DMS114 treated with DMSO at 0.1 percent for 48 hours (cell line): ENCODE data around the gene C11orf24.
"Not testable (repeated sequence)": the region's sequence is repeated elsewhere in the genome, so short reads cannot be mapped to it uniquely, and the experiment has no call there.

Source experiments
- DNase-seq: peaks from one replicate; lab custom pipeline; 2025; ENCODE audit not compliant: unreplicated experiment; lab: John Stamatoyannopoulos, UW

C11orf24 gene

DNA sequence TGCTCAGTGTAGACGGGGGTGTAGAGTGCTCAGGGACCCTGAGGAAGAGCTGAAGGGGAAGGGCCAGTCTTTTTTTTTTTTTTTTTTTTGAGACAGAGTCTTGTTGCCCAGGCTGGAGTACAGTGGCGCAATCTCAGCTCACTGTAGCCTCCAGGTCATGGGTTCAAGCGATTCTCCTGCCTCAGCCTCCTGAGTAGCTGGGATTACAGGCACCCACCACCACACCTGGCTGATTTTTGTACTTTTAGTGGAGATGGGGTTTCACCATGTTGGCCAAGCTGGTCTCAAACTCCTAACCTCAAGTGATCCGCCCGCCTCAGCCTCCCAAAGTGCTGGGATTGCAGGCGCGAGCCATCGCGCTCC is 27.7 kb upstream of the C11orf24 start:
- DNase-seq: not testable (repeated sequence)

DNA sequence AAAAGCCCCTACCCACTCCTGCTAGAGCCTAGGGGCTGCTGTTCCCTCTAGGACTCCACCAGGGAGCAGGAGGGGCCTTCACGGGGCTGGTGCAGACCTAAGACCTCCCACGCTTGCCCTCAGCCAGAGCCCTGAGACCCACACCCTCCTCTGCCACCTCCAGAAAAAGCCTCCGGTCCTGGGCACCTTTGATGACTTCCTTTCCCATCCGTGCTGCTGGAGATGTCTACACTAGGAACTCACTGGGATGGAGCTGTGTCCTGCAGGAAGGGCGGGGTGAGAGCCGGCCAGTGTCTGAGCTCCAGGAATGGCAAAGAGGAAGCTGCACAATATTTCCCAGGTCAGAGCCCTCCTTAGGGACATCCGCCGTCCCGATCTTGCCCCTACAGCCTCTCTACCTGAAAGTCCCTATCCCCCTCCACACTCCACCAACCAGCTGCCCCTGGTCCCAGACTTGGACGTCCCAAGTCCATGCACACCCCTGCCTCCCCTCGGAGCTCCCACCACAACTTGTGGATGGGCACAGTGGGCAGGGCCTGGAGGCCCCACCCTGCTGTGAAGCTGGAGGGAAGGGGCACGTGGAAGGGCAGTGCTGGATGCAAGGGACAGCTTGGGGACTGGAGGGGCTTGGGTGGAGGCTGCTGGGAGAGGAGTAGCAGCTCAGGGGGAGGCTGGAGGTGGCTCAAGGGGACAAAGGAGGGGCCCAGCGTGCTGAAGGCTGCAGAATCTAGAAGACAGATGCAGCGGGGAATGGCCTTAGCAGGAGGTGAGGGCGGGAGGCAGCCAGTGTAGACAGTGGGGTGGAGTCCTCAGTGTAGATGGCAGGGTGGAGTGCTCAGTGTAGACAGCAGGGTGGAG is 27.1 kb upstream of the C11orf24 start:
- no peak for DNase-seq

DNA sequence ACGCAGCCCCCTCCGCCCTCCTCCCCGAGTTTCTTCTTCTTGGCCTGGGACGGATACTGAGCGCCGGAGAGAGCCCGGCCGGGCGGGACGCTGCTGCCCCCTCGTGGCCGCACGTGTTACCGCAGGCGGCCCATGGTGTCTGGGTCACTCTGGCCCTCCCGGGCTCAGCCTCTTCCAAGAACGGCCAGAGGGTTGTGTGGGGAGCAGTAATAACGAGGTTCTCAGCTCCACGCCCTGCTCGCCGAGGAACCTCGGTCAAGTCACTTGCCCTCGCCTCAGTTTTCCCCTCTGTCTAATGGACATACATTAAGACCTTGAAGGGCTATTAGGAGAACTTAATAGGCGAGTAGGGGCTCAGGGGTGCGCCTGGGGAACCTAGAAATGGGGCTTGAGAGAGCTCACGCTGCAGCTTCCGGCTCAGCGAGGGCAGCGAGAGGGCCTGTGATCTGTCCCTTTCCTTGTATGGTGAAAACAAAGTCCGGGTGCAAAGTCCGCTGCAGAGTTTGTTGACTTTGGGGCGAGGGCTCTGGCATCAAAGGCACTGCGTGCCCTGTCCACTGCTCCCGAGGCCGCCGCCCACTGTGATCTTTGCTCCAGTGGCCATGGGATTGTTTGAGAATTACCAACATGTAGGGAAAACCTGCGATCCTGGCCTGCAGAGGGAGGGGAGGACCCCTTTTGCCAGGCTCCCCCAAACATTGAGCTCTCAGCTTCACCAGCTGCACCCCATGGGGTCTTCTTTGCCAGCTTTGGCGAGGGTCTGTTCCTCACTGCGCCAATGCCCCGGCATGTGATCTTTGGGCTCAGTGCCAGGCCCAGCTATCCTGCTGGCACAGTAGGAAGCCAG is 26.3 kb upstream of the C11orf24 start:
- DNase-seq: peak; percentile 99

DNA sequence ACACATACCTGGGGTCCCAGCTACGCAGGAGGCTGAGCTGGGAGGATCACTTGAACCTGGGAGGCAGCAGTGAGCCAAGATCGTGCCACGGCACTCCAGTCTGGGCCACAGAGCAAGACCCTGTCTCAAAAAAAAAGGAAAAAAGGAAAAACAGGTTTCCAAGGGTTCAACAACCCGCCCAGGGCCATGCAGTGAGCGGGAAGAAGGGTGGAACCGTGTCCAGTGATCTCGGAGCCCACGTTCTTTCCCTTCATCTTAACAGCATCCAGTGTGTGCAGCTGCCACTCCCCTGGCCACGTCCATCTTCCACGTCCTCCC is 25.7 kb upstream of the C11orf24 start:
- DNase-seq: no peak

DNA sequence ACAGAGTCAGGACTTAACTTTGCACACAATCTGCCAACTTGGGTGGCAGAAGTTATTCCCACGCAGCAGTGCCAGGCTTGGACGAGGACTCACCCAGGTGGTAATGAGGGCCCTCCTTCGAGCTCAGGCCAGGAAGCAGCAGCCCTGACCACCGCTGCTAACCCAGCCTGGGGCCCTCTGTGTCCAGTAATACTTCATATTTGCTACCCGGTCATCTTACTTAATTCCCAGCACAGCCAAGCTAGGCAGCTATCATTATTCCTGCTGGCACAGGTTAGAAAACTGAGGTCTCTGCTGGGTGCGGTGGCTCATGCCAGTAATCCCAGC is 25.2 kb upstream of the C11orf24 start:
- no peak for DNase-seq

DNA sequence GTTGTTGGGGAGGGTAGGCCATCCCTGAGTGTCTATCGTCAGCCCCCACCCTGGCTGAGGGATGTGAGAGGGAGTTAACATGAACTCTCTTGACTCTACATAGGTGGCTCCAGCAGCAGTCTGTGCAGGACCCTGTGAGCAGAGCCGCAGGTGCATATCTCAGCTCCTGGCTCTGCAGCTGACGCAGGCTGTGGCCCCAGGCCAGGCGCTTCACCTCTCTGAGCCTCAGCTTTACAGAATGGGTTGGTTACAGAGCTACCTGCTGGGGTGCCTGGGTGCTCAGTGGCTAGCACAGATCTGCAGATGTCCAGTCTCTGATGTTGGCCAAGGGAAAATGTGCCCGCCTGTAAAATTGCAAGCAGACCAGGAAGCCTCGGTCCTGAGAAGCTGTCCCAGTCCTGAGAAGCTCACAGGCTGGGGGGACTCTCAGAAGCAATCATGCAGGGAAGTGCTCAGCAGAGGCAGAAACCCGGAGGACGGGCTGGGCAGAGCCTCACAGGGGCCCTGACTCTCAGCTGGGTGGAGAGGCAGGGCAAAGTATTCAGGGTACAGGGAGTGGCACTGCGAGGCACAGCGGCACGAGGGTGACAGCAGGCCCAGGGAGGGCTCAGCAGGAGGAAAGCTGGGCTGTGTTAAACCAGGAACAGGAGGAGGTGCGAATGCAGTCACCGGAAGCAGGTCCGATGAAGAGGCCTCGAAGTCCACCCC is 24.7 kb upstream of the C11orf24 start:
- no peak for DNase-seq

DNA sequence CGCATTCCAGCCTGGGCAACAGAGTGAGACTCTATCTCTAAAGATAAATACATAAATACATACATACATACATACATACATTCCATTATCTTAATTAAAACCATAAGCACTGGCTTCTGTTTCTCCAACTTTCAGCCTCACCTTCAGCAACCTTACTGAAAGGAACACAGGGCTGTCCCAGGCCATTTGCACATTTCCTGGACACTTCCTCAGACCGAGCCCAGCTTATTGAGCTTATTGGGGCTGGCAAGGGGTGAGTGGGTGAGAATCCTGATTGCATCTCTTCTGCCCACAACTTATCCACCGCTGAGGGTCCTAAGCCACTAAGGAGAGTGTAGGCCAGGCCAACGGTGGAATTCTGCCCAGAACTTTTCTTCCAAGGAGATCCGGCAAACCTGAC is 24.2 kb upstream of the C11orf24 start:
- DNase-seq: no peak

DNA sequence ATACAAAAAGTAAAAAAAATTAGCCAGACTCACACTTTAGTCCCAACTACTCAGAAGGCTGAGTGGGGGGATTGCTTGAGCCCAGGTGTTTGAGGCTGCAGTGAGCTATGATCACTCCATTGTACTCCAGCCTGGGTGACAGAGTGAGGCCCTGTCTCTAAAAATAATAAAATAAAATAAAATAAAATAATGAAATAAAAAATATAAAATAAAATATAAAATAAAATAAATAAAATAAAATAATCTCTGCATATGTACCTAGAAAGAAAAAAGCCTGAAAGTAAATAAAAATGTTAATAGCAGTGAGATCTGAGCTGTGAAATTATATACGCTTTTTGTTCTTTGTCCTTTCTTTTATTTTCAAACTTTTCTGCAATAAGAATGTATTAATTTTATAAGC is 23.5 kb upstream of the C11orf24 start:
- DNase-seq: no peak

DNA sequence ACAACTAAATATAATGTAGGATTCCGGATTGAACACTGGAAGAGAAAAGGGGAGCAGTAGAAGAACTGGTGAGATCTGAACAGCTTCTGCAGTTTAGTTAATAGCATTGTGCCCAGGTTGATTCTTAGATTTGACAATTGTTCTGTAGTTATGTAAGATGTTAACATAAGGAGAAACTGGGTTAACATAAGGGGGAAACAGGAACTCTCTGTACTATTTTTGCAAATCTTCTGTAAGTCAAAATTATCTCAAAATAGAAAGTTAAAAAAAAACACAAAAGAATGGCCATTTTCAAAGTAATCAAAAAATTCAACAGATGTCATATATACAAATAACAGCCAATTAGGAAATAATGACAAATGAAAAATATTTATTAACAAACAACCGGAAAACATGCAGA is 21.9 kb upstream of the C11orf24 start:
- no peak for DNase-seq

DNA sequence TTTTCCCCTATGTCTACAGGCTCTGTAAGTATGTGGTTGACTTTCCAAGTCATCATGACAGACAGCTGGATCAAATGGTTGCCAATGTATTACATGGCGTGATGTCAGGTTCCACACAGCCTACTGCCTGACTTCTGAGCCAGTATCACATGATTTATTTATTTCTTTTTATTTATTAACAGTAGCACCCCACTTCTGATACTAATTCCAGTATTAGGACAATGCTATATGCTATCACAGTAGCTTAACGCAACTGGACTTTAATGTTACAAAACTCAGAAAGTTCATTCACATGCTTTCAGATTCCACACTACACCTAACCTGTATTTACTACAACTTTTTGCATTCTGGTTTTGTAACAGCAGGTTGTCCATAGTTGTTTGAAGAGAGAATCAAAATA is 17.7 kb upstream of the C11orf24 start:
- no peak for DNase-seq

DNA sequence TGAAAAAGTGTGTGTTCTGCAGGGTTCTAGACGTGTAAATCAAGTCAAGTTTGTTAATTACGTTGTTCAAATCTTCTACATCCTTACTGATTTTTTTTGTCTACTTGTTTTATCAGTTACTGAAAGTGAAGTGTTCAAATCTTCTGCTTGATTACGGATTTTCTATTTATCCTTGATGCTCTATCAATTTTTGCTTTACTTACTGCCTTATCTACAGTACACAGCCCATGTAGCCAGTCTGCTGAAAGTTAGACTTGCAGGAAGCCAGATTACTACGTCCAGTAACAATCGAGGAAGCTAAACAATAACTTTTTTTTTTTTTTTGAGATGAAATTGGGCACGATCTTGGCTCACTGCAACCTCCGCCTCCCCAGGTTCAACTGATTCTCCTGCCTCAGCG is 15.6 kb upstream of the C11orf24 start:
- DNase-seq: no peak

DNA sequence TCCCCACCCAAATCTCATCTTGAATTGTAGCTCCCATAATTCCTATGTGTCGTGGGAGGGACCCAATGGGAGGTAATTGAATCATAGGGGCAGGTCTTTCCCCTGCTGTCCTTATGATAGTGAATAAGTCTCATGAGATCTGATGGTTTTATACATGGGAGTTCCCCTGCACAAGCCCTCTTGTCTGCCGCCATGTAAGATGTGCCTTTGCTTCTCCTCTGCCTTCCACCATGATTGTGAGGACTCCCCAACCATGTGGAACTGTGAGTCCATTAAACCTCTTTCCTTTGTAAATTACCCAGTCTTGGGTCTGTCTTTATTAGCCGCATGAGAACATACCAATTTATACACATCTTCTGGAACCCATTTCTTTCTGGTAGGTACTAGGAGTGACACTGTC is 12.8 kb upstream of the C11orf24 start:
- not testable (repeated sequence) for DNase-seq

DNA sequence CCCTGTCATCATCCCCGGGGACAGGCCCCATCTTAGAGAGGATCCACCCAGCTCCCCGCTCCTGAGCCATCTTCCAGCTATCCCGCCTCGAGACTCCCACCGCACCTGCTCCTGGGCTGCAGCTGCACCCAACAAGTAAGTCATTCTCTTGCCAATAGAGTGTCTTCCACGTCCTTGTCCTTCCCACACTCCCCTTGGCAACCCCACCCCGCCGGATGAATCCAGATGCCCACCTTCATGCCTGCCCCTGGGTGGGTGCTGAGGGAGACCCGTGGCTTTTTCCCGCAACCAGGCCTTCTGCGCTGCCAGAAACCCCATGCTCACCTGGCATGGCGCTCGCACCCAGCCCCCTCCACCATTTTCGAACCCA is 11.1 kb upstream of the C11orf24 start:
- DNase-seq: no peak

DNA sequence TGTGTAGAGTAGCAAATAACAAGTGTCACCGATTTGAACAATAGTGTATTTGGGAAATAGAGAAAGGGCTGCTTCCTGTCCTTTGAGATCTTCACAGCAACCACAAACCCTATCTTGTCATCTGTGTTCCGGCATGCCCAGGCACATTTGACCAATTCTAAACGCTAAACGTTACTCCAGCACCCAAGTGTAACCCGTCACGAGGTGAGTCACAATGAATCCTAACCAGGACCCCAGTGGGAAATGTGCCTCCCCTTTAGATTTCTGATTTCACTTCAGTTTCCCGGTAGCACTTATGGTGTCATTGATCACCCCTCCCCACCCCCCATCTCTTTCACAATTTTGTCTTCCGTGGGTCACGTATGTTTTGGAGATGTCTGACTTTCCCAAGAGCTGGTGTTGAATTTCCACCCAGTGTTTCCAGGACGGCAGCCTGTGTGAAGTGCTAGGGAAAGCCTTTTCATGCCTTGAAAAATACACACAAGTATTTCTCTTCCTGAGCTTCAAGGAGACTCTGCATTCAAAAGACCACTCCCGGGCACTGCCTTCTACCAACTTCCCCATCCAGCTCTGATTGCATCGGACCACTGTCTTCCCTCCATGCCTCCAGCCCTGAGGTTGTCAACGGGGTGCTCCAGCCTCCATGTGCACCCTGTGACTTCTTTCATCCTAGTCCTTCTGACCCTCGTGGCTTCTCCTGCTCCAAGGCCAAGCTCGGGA is 10.5 kb upstream of the C11orf24 start:
- DNase-seq: no peak

DNA sequence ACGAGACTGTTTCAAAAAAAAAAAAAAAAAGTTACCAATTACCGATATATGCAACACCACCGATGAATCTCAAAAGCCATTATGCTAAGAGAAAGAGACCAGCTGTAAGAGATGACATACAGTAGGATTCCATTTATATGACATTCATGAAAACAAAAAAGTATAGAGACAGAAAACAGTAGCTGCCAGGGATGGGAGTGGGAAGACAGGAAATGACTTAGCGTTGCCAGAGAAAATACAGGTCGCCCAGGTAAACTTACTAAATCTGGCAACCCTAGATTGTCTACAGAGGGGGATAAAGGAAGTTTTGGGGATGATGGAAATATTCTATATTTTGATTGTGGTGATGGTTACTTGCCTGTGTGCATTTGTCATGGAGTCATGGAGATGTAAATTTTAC is 7.9 kb upstream of the C11orf24 start:
- DNase-seq: no peak

DNA sequence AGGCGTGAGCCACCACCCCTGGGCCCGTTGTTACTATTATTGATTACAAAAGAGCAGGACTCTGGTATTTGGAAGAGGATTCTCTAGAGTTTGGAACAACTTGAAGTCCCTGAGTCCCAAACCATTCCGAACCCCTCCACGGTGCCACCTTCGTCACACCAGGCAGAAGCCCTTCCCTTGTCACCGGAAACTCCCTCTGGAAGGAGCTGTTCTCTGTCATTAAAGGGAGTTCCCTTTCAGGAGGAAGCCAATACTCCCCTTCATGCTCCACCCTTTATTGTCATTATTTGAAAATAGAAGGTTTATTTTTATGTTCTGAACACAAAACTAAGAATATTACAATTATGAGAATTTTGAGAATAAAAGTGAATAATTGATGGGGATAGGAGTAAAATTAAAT is 5.1 kb upstream of the C11orf24 start:
- DNase-seq: no peak

DNA sequence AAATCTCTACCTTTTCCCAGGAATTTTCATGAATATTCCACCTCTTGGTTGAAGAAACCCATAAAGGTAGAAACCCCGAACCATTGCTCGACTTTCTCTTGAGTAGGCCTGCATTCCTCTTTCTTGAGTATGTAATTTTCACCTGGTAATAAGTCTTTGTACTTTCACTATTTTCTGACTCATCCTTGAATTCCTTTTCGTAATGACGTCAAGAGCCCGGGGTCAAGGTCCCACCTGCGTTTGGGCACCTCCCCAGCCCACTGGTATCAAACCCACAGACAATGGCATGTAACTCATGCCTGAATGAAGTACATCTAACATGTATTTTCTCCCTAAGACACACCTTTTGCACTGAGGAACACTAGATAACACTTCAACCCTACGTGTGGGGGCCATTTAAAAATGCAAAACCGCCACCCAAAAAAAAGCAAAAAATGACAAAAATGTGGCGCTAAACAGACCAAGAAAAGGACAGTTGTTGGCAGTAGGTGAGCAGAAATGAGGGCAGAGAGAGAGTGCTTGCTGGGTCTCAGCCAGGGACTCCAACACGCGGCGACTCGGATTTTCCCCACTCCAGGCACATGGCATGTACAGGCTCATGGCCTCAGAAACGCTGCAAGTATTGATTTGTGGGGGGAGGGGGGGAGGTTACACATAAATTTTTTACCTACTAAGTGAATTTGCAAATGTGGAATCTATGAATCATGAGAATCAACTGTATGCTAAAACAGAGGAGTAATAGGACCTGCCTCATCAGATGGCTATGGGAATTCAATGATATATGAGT is 4.1 kb upstream of the C11orf24 start:
- DNase-seq: no peak

DNA sequence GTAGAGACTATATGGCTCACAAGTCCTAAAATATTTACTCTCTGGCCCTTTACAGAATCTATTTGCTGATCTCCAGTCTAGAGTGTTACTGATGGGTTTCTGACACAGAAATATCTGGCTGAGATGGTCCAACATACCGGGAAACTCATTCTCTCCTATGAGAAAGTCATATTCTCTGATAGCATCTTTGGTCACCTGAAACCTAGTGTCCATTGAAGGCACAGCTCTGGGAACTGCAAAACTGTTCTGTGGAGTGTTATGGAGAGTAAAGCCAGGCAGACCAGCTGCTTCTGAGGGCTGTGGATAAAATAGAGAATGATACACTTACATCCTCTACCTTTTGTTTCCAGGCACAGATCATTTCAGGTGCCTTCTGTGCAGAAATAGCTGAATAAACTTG is 2.5 kb upstream of the C11orf24 start:
- DNase-seq: no peak

DNA sequence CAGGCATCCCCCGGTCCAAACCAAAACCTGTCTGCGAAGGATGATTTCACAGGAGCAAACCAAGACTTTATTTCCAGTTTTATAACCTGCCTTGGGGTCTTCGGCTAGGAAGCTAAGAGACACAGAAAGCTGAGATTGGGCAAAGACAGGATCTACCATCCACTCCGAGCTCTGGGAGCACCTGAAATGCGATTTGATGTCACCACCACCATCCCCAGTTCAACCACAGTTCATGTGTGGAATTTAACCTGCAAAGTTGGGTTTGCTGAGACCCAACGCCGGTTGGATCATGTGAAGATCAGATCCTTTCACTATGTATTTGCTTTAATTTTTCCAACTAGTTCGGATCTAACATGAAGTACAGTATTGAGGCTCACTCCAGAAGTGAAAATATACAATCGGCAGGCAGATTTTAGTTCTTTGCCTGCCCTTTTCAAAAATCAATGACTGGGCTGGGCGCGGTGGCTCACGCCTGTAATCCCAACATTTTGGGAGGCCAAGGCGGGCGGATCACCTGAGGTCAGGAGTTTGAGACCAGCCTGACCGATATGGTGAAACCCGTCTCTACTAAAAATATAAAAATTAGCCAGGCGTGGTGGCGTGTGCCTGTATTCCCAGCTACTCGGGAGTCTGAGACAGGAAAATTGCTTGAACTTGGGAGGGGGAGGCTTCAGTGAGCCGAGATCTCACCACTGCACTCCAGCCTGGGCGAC is 1.4 kb upstream of the C11orf24 start:
- DNase-seq: no peak
